A549 (cell line): ENCODE data around the gene LIMCH1. TPM values are rescaled to one million over a fixed set of nuclear protein-coding genes. Genes with fewer than 3 reads are reported as not detected.

Source experiments
- ATAC-seq, 2 experiments: fragments of 200-7000 bp in 1 of 2; fragments of >200 bp in 1 of 2; cut with Nextera tagmentation in 1 of 2; cut with Tn5 transposase in 1 of 2; 3 replicates each; pipeline versions ENCODE4 v1.8.0 to v1.9.1; 2018 to 2020; ENCODE audit warnings: mild to moderate bottlenecking in 1 of 2, moderate library complexity in 1 of 2
- CTCF ChIA-PET: fragments of 300-600 bp; sonication (Branson Sonifier 250); formaldehyde crosslinking; extraction: SDS; loops from one replicate; lab custom pipeline; 2021; ENCODE audit warnings: antibody characterized with exemption, inconsistent platforms; lab: Yijun Ruan, JAX
- POLR2A ChIA-PET: fragments of 350-600 bp; formaldehyde crosslinking; extraction: SDS; loops from one replicate; lab custom pipeline; 2021; ENCODE audit warnings: antibody characterized with exemption, inconsistent platforms; lab: Yijun Ruan, JAX
- DNase-seq, 2 experiments: peaks; one replicate each; pipeline versions ENCODE4 v3.0.0 to v3.0.0-alpha.2; 2011 to 2016; ENCODE audit warnings: low read depth in 1 of 2, low spot score in 1 of 2
- FAIRE-seq: peaks from 2 replicates; lab custom pipeline; 2011; peaks lifted over from hg19 to GRCh38; lab: Jason Lieb, UNC
- H3K27ac ChIP-seq, 2 experiments: fragments of >200 bp; sonication (Bioruptor Twin); formaldehyde crosslinking; 3 replicates each; pipeline ENCODE4 v1.5.1; 2016 to 2017
- H3K4me1 ChIP-seq: fragments of >200 bp; sonication (Bioruptor Twin); formaldehyde crosslinking; 3 replicates; pipeline ENCODE4 v1.6.1; 2016
- H3K4me2 ChIP-seq: fragments of >200 bp; sonication (Bioruptor Twin); formaldehyde crosslinking; 3 replicates; pipeline ENCODE4 v1.6.1; 2016
- H3K4me3 ChIP-seq: fragments of >200 bp; sonication (Bioruptor Twin); formaldehyde crosslinking; 3 replicates; pipeline ENCODE4 v1.5.1; 2016
- H3K9me3 ChIP-seq: fragments of >200 bp; sonication (Bioruptor Twin); formaldehyde crosslinking; 3 replicates; pipeline ENCODE4 v1.6.1; 2016
- ATOH8 ChIP-seq: fragments of 250-450 bp; sonication (Bioruptor Pico); IDR thresholded peaks from 2 replicates; pipeline ENCODE4 v1.5.0; 2020; ENCODE audit warnings: low read depth, mild to moderate bottlenecking, moderate library complexity
- BCL3 ChIP-seq: fragments of >200 bp; sonication (Bioruptor Twin); formaldehyde crosslinking; IDR thresholded peaks from 3 replicates; pipeline ENCODE4 v1.6.1; 2016
- CHD2 ChIP-seq: fragments of 150-350 bp; IDR thresholded peaks from 2 replicates; pipeline ENCODE4 v1.6.1; 2014; ENCODE audit warnings: low read length; ENCODE audit not compliant: partially characterized antibody
- CTCF ChIP-seq: fragments of >200 bp; sonication (Bioruptor Twin); formaldehyde crosslinking; IDR thresholded peaks from 3 replicates; pipeline ENCODE4 v1.5.1; 2016
- EP300 ChIP-seq, 2 experiments: fragments of >200 bp; sonication (Bioruptor Twin); formaldehyde crosslinking; IDR thresholded peaks; 2 replicates in 1 of 2; 3 replicates in 1 of 2; pipeline ENCODE4 v1.6.1; 2016 to 2017
- FOSB ChIP-seq: fragments of 250-450 bp; sonication (Bioruptor Pico); IDR thresholded peaks from 2 replicates; pipeline ENCODE4 v1.5.0; 2020; ENCODE audit warnings: mild to moderate bottlenecking, moderate library complexity
- HES2 ChIP-seq: fragments of >200 bp; sonication (Bioruptor Twin); formaldehyde crosslinking; IDR thresholded peaks from 2 replicates; pipeline ENCODE4 v1.6.1; 2016
- HOXB5 ChIP-seq: fragments of 250-450 bp; sonication (Bioruptor Pico); IDR thresholded peaks from 2 replicates; pipeline ENCODE4 v1.5.0; 2020; ENCODE audit warnings: mild to moderate bottlenecking, moderate library complexity
- JUN ChIP-seq, 2 experiments: fragments of >200 bp; sonication (Bioruptor Twin); formaldehyde crosslinking; IDR thresholded peaks; 2 replicates in 1 of 2; 3 replicates in 1 of 2; pipeline ENCODE4 v1.6.1; 2016 to 2017
- KDM1A ChIP-seq: fragments of 200-600 bp; sonication (generic); IDR thresholded peaks from 2 replicates; pipeline ENCODE4 v1.6.1; 2016; ENCODE audit warnings: low read depth, mild to moderate bottlenecking
- MYC ChIP-seq: IDR thresholded peaks from 2 replicates; pipeline ENCODE4 v1.6.1; 2012; ENCODE audit warnings: mild to moderate bottlenecking, inconsistent platforms, low read length, improper control_type of control experiment, borderline replicate concordance
- NFE2L2 ChIP-seq: fragments of 150-350 bp; conservative IDR thresholded peaks from 2 replicates; pipeline ENCODE4 v1.6.1; 2014; ENCODE audit warnings: low read length
- POLR2A ChIP-seq: IDR thresholded peaks from 2 replicates; pipeline ENCODE4 v1.6.1; 2012; ENCODE audit warnings: mild to moderate bottlenecking, low read length
- RAD21 ChIP-seq, 2 experiments: fragments of >200 bp in 1 of 2; sonication (Bioruptor Twin) in 1 of 2; formaldehyde crosslinking in 1 of 2; IDR thresholded peaks in 1 of 2; conservative IDR thresholded peaks in 1 of 2; 2 replicates in 1 of 2; 3 replicates in 1 of 2; pipeline ENCODE4 v1.6.1; 2012 to 2018; ENCODE audit warnings: inconsistent platforms in 1 of 2
- REST ChIP-seq: fragments of 200-600 bp; sonication (generic); IDR thresholded peaks from 2 replicates; pipeline ENCODE4 v1.6.1; 2016; ENCODE audit warnings: antibody characterized with exemption, mild to moderate bottlenecking, moderate library complexity
- TFCP2L1 ChIP-seq: fragments of 250-450 bp; sonication (Bioruptor Pico); IDR thresholded peaks from 2 replicates; pipeline ENCODE4 v1.5.0; 2021; ENCODE audit warnings: mild to moderate bottlenecking
- WGBS: methylation state at CpG from one replicate; pipeline ENCODE4 v1.1.6; 2017; ENCODE audit errors: missing lambda C conversion rate; 5-methylcytosine and 5-hydroxymethylcytosine counted together
- polyA plus RNA-seq, 4 experiments: library from polyadenylated mRNA; depleted of rRNA in 3 of 4; stranded (reverse); fragments of >200 nt; fragmentation: RNase III in 1 of 4; extraction: RNeasy Plus Mini Kit Qiagen cat#74134 plus additional on column Dnase treatment in 1 of 4; gene quantifications; 2 replicates in 3 of 4; 3 replicates in 1 of 4; pipeline ENCODE4 v1.2.3, GENCODE V29; 2011 to 2017

The LIMCH1 gene
- polyA plus RNA-seq, 2 of the 4 experiments (the other 2 are of a cell fraction) = 52.9 to 88.9 TPM

GRCh38 chr4:41745292-41746024 is 207.5 kb downstream of the LIMCH1 start:
- WGBS = 73% methylated on average over 17 of the region's 54 CpGs
- no peak for ATAC-seq

More at GRCh38 chr4:41745292-41746024, 207.5 kb downstream of the LIMCH1 start:
- no peak for DNase-seq
- FAIRE-seq = no peak
- Histone ChIP-seq H3K27ac (peak overlapping the region in 1 of 2 experiments; percentile 49; a peak in 1 of 6 replicates), H3K4me1 (no peaks in the 10 kb centered on the region), H3K4me2 (peak overlapping the region; percentile 53), H3K9me3 (no peaks in the 10 kb centered on the region), H3K4me3 (peak overlapping the region; percentile 30; the same call in 1 of the 3 replicates)
- CTCF ChIA-PET = no interaction called here
- no peak for TF ChIP-seq REST
- no peak for TF ChIP-seq EP300 (IDR thresholded peaks at IDR 0.05)
- no peak for TF ChIP-seq HOXB5
- no peak for TF ChIP-seq JUN (IDR thresholded peaks at IDR 0.05)
- TF ChIP-seq KDM1A = no peak
- no peak for TF ChIP-seq FOSB (CRISPR knock-in tag)
- TF ChIP-seq HES2 = no peak
- TF ChIP-seq CHD2 = no peak
- TF ChIP-seq NFE2L2 = no peak
- no peak for TF ChIP-seq ATOH8 (CRISPR knock-in tag)
- no peak for TF ChIP-seq RAD21 (conservative IDR thresholded peaks at IDR 0.05 in 1 of 2, IDR thresholded peaks at IDR 0.05 in 1 of 2)
- no peak for TF ChIP-seq CTCF
- TF ChIP-seq BCL3 = no peak
- no peak for TF ChIP-seq POLR2A
- no peak for TF ChIP-seq MYC
- TF ChIP-seq TFCP2L1 (CRISPR knock-in tag) = no peak
- TF ChIP-seq, all 56 proteins: peak for 0
- POLR2A ChIA-PET = no interaction called here
